ENCODE measurements around the gene RIPK1. TPM values are rescaled to one million over a fixed set of nuclear protein-coding genes. Genes with fewer than 3 reads are reported as not detected.

The RIPK1 gene
- total and polyA plus RNA-seq, 9 of the 15 experiments (the other 6 are each of a cell fraction or from before 2014, with no cell fraction given) = 3.8 to 24.9 (median 17.7) TPM

GRCh38 chr6:3022765-3023662 lies 45.3 kb upstream of the RIPK1 start:
- Histone ChIP-seq H3K27me3 (ENCODE audit: control insufficient read depth in 2 of 2, insufficient read depth in 2 of 2, low read length in 2 of 2) (no peaks in the 10 kb centered on the region), H3K79me2 (ENCODE audit: control insufficient read depth, insufficient read depth, low read length) (peaks cover 57% of the 10 kb centered on the region), H3K4me2 (ENCODE audit: insufficient read depth, low read length) (peak overlapping the region; percentile 99), H3K27ac (ENCODE audit: extremely low read depth, low read depth, low read length) (peak overlapping the region; percentile 98), H4K20me1 (replicated peaks; ENCODE audit: control insufficient read depth, insufficient read depth, low read length) (no peaks in the 10 kb centered on the region), H3K9me3 (replicated peaks; ENCODE audit: control insufficient read depth, insufficient read depth, low read depth, low read length) (no peaks in the 10 kb centered on the region), H3K9ac (ENCODE audit: insufficient read depth in 1 of 2, low read depth in 2 of 2, low read length in 2 of 2) (peak overlapping the region; percentile 94 to 96), H3K4me3 (peak overlapping the region; percentile 75), H2AFZ (ENCODE audit: low read depth, low read length) (peak overlapping the region; percentile 57), H3K36me3 (ENCODE audit: control insufficient read depth, insufficient read depth, low read length) (peaks cover 39% of the 10 kb centered on the region), H3K9me1 (ENCODE audit: control insufficient read depth, insufficient read depth, low read length) (no peaks in the 10 kb centered on the region), H3K4me1 (replicated peaks in 1 of 2; ENCODE audit: control insufficient read depth in 2 of 2, insufficient read depth in 2 of 2, low read length in 2 of 2) (peaks cover 32 to 46% of the 10 kb centered on the region in 2 experiments)
- under 1% methylated on average over 26 of the region's 26 CpGs for WGBS (ENCODE audit: insufficient coverage, low coverage, missing lambda C conversion rate)
- ChIA-PET POLR2A (interaction anchor here (0.6 to 6.4 kb wide), 19 partner anchors 9 to 998 kb away, joined by 3 to 87 read pairs (median 4); partner anchors contain the start of gene NQO2), CTCF (ENCODE audit: low intra/inter-chr PET ratio) (no interaction called here)
- in situ Hi-C loops (cut with MboI) = no loop called here
- FAIRE-seq (no peak), ATAC-seq (peak; percentile 32), DNase-seq (ENCODE audit: extremely low read depth in 1 of 4, low spot score in 3 of 4) (peak in 2 of 4 experiments; percentile 24 to 70)
- BruUV-seq (replicated peaks) = TSS peak; percentile 86
- intact Hi-C loops (cut with micrococcal nuclease) = loop anchor here (1.0 to 2.0 kb wide), 2 partner anchors 22 to 30 kb away; no protein-coding TSS in a partner anchor
- TF ChIP-seq MAFF (IDR thresholded peaks at IDR 0.05; ENCODE audit: low read length) (no peak), AFF4 (CRISPR knock-in tag; IDR thresholded peaks at IDR 0.05) (peak; percentile 45; the same call in 1 of the 2 replicates), MECOM (CRISPR knock-in tag; IDR thresholded peaks at IDR 0.05) (peak; percentile 68; the same call in 1 of the 2 replicates), MEIS2 (IDR thresholded peaks at IDR 0.05; ENCODE audit: partially characterized antibody) (peak; percentile 3), ZFP36 (IDR thresholded peaks at IDR 0.05; ENCODE audit: low read depth, low read length, partially characterized antibody) (no peak), HSF4 (CRISPR knock-in tag; IDR thresholded peaks at IDR 0.05; ENCODE audit: borderline replicate concordance) (peak; percentile 52; the same call in 1 of the 2 replicates), C11orf30 (IDR thresholded peaks at IDR 0.05; ENCODE audit: low read depth) (no peak), PHB2 (IDR thresholded peaks at IDR 0.05; ENCODE audit: low read depth) (0 out of 2 replicates have a peak, but pooled peaks have one; percentile 12), HINFP (tag; conservative IDR thresholded peaks at IDR 0.05; ENCODE audit: low read depth) (peak; percentile 53)
- TF ChIP-seq, protein P1, sequence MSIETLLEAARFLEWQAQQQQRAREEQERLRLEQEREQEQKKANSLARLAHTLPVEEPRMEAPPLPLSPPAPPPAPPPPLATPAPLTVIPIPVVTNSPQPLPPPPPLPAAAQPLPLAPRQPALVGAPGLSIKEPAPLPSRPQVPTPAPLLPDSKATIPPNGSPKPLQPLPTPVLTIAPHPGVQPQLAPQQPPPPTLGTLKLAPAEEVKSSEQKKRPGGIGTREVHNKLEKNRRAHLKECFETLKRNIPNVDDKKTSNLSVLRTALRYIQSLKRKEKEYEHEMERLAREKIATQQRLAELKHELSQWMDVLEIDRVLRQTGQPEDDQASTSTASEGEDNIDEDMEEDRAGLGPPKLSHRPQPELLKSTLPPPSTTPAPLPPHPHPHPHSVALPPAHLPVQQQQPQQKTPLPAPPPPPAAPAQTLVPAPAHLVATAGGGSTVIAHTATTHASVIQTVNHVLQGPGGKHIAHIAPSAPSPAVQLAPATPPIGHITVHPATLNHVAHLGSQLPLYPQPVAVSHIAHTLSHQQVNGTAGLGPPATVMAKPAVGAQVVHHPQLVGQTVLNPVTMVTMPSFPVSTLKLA (conservative IDR thresholded peaks at IDR 0.05) = peak in 1 of 2 experiments; percentile 12; a peak in 1 of 4 replicates
- TF ChIP-seq, protein P2, sequence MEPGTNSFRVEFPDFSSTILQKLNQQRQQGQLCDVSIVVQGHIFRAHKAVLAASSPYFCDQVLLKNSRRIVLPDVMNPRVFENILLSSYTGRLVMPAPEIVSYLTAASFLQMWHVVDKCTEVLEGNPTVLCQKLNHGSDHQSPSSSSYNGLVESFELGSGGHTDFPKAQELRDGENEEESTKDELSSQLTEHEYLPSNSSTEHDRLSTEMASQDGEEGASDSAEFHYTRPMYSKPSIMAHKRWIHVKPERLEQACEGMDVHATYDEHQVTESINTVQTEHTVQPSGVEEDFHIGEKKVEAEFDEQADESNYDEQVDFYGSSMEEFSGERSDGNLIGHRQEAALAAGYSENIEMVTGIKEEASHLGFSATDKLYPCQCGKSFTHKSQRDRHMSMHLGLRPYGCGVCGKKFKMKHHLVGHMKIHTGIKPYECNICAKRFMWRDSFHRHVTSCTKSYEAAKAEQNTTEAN (CRISPR knock-in tag; IDR thresholded peaks at IDR 0.05) = peak; percentile 62; the same call in 1 of the 2 replicates
